ENCODE results near the gene GRB10.
"Not testable (repeated sequence)": the region's sequence is repeated elsewhere in the genome, so short reads cannot be mapped to it uniquely, and the experiment has no call there.

The GRB10 gene

GRCh38 chr7:50598460-50599343 is 184.0 kb downstream of the GRB10 start:
- no peak for DNase-seq

- no peak for DNase-seq
These were observed 186.2 kb downstream of the GRB10 start for GRCh38 chr7:50596484-50596883.

GRCh38 chr7:50595491-50596102 is 187.1 kb downstream of the GRB10 start:
- no peak for DNase-seq

GRCh38 chr7:50594734-50595485 is 187.8 kb downstream of the GRB10 start:
- no peak for DNase-seq

- no peak for DNase-seq
These were observed 188.6 kb downstream of the GRB10 start for GRCh38 chr7:50594136-50594535.

GRCh38 chr7:50592940-50593339 is 189.8 kb downstream of the GRB10 start:
- DNase-seq: no peak

GRCh38 chr7:50591480-50592438 is 190.9 kb downstream of the GRB10 start:
- DNase-seq: no peak

- no peak for DNase-seq
These were observed 191.6 kb downstream of the GRB10 start for GRCh38 chr7:50591098-50591479.

GRCh38 chr7:50590535-50590934 is 192.2 kb downstream of the GRB10 start:
- DNase-seq: no peak

- DNase-seq: no peak
These were observed 193.3 kb downstream of the GRB10 start for GRCh38 chr7:50589364-50589763.

- DNase-seq: no peak
These were observed 193.8 kb downstream of the GRB10 start for GRCh38 chr7:50588937-50589336.

GRCh38 chr7:50587737-50588136 is 195.0 kb downstream of the GRB10 start:
- DNase-seq: no peak

GRCh38 chr7:50584793-50585408 is 197.8 kb downstream of the GRB10 start:
- DNase-seq: no peak

- DNase-seq: no peak
These were observed 198.3 kb downstream of the GRB10 start for GRCh38 chr7:50584386-50584785.

GRCh38 chr7:50583295-50583694 is 199.4 kb downstream of the GRB10 start:
- DNase-seq: not testable (repeated sequence)

- DNase-seq: not testable (repeated sequence)
These were observed 200.4 kb downstream of the GRB10 start for GRCh38 chr7:50582271-50582670.

GRCh38 chr7:50580666-50581065 is 202.0 kb downstream of the GRB10 start:
- DNase-seq: not testable (repeated sequence)

GRCh38 chr7:50580057-50580456 is 202.6 kb downstream of the GRB10 start:
- no peak for DNase-seq

- not testable (repeated sequence) for DNase-seq
These were observed 204.6 kb downstream of the GRB10 start for GRCh38 chr7:50578105-50578504.

- DNase-seq: no peak
These were observed 205.1 kb downstream of the GRB10 start for GRCh38 chr7:50577569-50577968.

- not testable (repeated sequence) for DNase-seq
These were observed 206.3 kb downstream of the GRB10 start for GRCh38 chr7:50576388-50576787.

- no peak for DNase-seq
These were observed 214.9 kb downstream of the GRB10 start for GRCh38 chr7:50567715-50568261.
